SKM-1 (cell line): ENCODE results near the gene SNRNP200.

Experiments
- DNase-seq: peaks from one replicate; lab custom pipeline; 2025; ENCODE audit not compliant: unreplicated experiment; lab: John Stamatoyannopoulos, UW

Gene SNRNP200

DNA sequence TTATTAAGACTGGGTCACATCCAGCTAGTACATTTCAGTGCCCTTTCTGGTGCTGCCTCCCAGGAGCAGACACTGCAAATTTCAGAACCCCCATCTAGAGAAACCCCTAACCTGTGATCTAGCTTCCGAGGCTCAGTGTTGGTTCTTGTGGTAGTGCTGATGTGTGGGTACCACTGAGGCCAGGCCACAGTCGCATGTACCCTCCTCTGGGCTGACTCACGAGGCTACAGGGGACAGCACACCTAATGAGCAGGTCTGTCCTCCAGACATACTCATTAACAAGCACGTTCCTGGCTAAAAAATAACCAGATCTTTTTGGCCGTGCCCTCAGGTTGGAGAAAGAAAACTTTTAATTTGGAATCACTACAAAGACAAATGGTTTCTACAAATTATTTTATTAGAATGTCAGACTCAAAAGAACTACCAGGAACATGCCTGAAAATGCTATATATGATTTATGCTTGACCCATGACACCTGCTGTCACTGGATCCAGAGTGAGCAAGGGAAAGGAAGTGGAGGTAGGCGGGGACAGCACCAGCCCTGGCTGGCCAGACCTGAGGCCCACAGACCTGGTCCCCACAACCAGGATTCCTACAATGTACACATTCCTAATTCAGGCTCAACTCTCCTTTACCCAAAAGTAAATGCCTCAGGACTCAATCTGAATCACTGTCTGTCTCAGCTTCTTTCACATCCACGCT, 30.8 kb downstream of the SNRNP200 start:
- no peak for DNase-seq

DNA sequence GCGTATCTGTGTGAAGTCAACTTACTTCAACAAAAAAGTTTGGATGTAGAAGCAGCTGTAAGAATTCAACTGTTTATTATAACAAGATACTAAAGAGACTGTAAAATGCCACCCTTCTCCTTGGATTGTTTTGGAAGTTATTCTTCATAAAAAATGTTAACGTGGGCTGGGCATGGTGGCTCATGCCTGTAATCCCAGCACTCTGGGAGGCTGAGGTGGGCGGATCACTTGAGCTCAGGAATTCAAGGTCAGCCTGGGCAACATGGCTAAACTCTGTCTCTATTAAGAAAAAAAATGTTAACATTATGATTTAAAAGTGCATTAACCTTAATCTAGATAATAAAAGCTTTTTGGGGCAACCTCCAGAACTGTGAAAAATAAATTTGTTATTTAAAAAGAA, 31.6 kb downstream of the SNRNP200 start:
- no peak for DNase-seq

DNA sequence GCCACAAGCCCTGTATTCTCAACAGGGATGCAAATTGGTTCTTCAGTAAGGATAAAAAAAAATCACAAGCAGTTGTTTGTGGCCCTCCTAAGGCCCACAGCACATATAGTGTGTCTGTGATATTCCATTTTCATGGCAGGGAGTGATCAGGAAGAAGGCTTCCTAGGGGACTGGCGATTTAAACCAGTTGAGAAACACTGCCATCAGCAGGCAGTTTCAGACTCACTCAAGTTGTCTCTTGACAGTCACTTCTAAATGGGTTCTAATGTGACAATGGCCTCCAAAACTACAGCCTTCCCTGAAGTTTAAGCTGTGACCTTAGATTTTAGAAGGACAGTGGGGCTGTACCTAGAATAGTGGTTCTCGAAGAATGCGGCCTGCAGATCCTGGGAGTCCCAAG, 33.4 kb downstream of the SNRNP200 start:
- no peak for DNase-seq

DNA sequence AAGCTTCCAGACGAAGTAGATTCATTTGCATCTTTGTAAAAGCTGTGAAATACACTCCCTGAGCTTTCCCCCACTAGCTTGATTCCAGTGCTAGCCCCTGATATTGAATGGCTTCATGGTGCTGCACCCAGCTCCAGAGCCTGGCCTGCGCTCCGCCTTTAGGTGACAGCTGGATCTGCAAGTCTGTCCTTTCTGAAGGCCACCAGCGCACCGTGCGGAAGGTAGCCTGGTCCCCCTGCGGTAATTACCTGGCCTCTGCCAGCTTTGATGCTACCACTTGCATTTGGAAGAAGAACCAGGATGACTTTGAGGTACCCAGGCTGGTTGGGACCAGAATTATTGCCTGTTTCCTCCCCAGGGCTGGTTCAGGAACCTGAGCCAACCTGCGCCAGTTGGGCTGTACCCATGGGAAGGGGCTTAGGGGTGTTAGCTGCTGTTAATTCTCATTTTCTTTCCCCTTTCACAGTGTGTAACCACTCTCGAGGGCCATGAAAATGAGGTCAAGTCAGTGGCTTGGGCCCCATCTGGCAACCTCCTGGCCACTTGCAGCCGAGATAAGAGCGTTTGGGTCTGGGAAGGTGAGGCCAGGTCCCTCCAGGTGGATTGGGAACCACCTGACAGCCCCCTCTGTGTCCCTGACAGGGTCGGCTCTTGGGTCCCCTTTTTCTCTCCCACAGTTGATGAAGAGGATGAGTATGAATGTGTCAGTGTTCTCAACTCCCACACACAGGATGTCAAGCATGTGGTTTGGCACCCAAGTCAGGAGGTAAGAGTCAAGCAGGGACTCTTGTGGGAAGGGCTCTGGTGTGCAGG, 38.0 kb downstream of the SNRNP200 start:
- no peak for DNase-seq

GRCh38 chr2:96265840-96266679, 39.3 kb downstream of the SNRNP200 start, which contains the start of the genes CIAO1 and TMEM127:
TSS of gene CIAO1 (plus strand) at chr2:96266225. CDS start at chr2:96266351, 126 bp downstream.
TSS of gene TMEM127 (minus strand) at chr2:96265997. CDS start at chr2:96265381, 616 bp downstream.
- DNase-seq = peak; percentile 96

GRCh38 chr2:96265349-96265839, 40.0 kb downstream of the SNRNP200 start:
- no peak for DNase-seq

GRCh38 chr2:96264656-96265348, 40.5 kb downstream of the SNRNP200 start:
- no peak for DNase-seq

GRCh38 chr2:96264086-96264485, 41.3 kb downstream of the SNRNP200 start:
- DNase-seq = no peak

DNA sequence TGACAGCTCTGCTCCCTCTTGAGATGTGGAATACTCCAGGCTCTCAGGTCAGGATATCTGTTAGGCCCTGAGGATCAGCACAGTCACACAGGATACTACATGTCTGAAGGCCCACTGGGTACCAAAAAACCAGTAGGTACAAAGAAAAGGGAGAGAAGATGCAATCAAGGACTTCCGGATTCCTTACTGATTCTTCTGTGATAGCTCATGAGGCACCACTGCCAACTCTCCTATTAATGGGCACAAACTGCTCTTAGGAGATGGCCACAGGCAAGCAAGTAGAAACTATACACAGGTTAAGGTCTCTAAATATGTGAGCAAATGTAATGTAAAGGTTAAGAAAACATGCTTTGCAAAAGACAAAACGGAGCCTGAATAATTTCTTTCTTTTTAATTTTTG, 43.0 kb downstream of the SNRNP200 start:
- DNase-seq = no peak

GRCh38 chr2:96261328-96262003, 43.9 kb downstream of the SNRNP200 start:
- no peak for DNase-seq

DNA sequence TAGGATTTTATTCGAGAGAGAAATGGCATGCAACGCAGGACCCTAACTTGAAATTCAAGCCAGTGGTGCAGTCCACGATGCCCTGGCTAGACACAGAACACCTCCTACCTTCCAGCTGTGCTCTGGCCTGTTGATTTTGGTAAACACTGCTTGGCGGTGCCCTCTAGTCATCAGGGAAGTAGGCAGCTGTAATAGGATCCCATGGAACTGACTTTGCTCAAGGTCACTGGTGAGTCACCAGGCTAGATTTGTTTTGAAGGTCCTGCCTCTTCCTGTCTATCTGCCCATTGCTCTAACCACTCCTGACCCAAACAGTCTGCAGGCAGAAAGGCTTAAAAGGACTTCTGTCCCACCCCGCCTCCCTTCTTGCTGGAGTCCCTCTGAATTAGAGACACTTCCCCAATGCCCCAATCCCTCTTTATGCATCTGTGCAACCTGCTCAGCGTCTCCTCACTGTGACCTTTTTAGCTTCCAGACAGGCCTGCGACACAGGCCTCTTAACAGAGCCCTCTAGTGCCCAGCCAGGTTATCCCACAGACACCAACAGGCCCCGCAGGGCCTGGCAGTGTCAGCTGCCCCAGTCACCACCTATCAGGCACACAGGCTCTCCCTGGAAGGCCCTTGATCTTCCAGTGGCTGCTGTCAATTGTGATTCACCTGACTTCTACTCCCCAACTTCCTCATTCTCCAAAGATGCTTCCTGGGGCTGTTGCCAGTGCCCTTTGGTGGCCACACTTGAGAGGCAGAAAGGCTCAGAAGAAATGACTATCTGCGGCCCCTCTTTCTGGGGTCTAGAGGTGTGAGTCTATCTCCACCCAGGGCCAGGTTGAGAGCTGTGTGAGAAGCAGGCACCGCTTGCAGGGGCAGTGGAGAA, 44.7 kb downstream of the SNRNP200 start:
- DNase-seq = peak; percentile 65

DNA sequence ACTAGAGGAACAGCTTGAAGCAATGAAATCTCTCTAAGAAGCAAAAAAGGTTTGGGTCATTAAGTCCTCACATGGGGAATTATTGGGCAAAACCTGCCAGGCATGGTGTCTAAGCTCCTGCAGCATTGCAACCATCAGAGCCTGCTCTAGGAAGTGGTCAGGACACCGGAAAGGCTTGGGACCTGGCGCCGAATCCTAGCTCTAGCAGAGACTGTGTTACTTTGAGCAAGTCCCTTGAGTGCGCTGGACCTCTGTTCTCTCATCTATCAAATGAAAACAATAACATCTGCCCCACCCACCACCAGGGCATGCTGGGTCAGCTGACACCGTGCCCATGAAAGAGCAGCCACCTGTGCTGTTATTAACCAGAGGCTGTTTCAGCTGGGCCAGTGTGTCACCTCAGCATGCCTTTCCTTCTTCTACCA, 45.8 kb downstream of the SNRNP200 start:
- no peak for DNase-seq

DNA sequence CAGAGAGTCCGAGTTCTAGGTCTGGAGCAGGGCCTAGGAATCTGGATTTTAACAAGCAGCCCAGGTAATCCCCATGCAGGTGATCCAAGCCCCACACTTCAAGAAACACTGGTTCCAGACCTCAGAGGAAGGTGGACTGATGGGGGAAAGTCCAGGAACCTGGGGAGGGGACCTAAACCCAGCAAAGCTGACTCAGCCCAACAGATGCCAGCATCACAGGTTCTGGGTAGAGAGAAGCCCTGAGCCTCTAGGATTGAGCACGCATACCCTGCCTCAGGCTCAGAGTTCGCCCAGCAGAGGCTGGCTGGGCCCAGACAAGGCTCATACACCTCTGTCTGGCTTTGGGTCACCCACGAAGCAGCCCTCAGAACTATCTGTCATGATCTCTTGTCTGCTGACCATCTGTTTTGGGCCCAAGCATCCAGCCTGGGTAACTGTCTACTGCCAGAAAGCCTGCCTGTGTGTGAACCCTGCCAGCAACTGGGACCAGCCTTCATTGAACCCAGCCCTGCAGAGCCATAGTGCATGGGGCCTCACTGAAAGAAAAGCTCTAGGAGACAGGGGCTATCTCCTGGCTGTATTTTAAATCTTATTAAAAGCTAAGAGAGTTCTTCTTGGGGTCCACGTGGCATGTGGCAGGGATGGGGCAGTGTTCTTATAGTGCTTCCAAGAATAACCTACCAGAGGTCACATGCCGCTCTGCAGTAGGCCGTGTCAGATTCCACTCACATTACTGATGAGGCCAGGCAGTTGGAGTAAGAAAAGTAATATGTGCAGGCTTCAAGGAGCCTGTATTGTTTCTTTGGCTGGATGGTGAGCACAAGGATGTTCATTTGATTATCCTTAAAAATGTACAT, 47.0 kb downstream of the SNRNP200 start:
- DNase-seq = no peak

- DNase-seq = peak; percentile 54
Observed at GRCh38 chr2:96257744-96258143, 47.6 kb downstream of the SNRNP200 start.

- peak; percentile 34 for DNase-seq
Observed at GRCh38 chr2:96256611-96257113, 48.7 kb downstream of the SNRNP200 start.

DNA sequence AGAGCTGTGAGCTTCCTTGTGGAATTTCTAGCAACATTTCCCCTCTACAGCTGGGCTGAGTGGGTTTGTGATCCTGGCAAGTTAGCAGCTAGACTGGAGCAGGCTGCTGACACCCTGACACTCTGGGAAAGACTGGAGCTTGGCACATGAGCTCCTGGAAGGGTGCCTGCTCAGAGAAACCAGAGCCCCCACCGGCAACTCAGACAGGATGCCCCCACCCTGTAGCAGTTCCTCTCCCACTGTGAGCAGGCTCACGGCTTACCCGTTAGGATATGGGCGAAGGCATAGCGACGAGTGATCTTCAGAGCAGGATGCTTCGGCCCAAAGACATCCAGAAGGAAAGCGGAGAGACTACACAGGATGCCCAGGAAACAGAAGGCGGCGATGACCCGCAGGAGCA, 50.8 kb downstream of the SNRNP200 start:
- DNase-seq = no peak

DNA sequence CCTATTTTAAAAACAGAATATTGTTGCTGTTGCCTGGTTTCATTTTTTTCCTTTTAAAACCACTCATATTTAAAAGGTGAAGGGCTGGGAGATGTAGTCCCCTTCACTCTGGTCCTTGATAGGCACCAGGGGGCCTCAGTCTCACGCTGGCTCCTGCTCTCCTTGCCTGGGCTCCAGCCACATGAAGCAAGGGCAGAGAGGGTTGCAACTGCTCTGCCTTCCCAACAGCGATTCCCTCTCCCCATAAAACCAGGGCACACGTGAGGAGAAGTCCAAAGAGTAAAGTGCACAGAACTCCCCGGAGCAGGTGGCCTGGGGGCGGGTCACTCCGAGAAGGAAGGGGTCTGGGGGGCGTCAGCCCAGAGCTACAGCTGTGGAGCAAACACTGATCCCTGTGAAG, 52.3 kb downstream of the SNRNP200 start:
- no peak for DNase-seq

- DNase-seq = no peak
Observed at GRCh38 chr2:96252526-96252925, 52.8 kb downstream of the SNRNP200 start.
